ENCODE results near the gene CFAP43.
"Not testable (repeated sequence)": the region's sequence is repeated elsewhere in the genome, so short reads cannot be mapped to it uniquely, and the experiment has no call there.

CFAP43 gene

DNA sequence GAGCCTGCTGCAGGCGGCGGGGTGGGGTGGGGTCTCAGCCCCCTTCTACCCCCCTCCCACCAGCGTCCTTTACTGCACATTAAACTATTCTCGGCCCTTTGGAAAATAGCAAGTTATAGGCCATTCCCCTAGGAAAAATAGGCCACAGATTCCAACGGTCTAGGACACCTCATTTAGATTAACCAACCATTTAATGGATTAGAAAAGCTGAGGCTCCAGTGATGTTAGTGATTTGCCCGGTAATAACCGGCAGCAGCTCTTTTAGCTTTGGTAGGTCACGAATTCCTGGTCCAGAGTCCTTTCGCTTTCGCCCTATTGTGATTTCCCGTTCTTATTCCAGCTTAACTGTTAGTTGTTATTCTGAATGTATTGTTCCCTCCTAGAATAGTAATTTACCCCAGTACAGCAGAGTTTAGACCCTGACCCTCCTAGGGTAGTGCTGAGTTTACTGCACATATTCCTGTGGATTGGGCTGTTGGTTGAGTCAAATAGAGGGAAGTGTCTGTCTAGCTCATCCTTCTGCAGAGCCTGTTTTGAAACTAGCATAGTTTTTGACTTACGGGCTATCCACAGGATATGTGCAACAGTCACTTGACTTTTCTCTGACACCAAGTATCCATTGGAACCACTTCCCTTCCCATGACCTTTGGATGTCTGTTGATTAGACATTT, 23.3 kb upstream of the CFAP43 start:
- no peak for DNase-seq

DNA sequence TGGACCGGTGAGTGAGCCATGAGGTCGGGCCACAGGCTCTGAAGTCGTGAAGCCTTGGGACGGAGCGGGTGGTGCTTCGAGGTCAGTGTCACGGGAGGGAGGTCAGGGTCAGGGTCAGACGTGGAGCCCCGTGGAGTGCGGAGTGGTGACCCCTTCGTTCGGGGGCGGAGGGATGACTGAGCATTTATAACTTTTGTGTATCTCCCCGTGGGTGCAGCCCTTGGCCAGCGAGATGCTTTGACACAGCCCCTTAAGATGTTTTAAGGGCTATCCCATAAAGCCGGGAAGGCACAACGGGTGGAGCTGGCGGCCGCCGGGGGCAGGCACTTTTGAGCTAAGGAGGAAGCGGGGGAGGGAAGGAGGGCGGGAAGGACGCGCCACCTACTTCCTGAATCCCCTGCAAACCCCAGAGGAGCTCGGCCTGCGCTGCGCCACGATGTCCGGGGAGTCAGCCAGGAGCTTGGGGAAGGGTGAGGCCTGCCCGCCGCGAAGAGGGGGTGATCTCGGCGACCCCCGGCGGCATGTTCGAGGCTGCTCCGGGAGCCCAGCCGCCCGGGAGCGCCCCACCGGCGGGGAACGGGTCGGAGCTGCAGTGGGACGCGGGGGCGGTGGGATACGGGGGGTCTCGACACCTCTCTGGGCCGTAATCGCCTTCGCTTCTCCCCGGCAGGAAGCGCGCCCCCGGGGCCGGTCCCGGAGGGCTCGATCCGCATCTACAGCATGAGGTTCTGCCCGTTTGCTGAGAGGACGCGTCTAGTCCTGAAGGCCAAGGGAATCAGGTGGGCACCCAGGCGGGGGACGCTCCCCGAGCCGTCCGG, 22.5 kb upstream of the CFAP43 start, which contains the start of gene GSTO1:
GSTO1 (plus strand) TSS at position 400 of the 818 bp plus-strand sequence; CDS start at position 437, 37 bp downstream.
- DNase-seq, result no peak

GRCh38 chr10:104253606-104254410, 21.6 kb upstream of the CFAP43 start:
- DNase-seq, result no peak

DNA sequence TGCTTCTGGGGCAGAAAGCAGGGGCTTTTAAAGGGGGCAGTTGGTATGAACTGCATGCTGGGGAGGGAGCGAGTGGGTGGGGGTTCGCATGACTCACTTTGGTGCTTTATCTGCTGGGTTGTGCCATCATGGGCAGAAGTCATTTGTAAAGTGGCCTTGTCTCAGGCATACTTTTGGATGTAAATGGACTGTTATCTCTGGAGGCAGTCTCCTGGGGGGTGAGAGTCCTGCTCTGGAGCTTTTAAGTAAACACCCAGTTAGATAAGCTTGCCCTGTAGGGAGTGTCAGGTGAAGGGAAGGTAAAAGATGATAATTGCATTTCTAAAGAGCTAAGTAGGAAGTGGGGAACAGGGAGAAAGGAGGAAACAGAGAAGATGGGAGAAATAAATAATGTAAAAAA, 20.9 kb upstream of the CFAP43 start:
- no peak for DNase-seq

DNA sequence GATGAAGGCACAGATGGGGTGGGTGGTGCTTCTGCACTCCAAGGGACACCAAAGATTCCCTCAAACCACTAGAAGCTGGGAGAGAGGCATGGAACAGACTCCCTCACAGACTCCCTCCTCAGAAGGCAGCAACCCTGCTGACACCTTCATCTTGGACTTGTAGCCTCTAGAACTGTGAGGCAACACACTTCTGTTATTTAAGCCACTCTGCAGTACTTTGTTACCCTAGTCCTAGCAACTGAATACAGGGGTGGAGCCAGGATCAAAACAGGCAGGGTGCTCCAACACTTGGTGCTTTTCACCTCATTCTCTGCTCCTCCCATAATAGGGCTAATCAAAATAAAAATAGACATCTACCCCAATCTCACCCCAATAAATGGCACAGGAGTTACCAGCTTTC, 20.2 kb upstream of the CFAP43 start:
- no peak for DNase-seq

- no peak for DNase-seq
Observed at GRCh38 chr10:104251443-104251842, 19.3 kb upstream of the CFAP43 start.

- DNase-seq, result no peak
Observed at GRCh38 chr10:104250371-104250770, 18.2 kb upstream of the CFAP43 start.

GRCh38 chr10:104248931-104249330, 16.8 kb upstream of the CFAP43 start:
- not testable (repeated sequence) for DNase-seq

DNA sequence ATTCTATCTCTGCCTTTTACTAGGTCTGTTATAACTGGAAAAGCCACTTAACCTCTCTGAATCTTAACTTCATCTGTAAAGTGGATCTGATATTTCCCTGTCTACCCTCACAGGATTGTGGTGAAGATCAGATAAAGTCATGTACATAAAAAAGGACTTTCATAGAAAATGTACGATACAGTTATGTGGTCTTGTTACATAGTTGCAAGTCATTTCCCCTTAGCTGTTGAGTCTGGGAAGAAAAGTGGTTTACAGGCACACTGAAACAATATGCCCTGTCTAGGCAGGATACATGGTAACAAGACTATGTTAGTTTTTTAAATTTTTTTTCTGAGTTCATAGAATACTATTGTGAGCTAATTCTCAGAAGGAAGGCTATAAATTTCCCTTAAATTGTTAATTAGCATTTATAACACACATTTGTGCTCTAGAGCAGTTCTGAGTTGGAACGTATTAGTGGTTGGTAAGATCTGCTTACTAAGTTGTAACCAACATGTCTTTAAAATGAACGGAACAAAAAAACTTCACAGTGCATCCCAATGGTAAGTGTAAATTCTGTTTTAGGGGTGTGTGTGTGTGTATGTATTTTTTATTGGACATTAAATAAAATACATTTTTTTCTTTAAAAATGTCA, 15.5 kb upstream of the CFAP43 start:
- no peak for DNase-seq

GRCh38 chr10:104246976-104247375, 14.8 kb upstream of the CFAP43 start:
- DNase-seq, result no peak

DNA sequence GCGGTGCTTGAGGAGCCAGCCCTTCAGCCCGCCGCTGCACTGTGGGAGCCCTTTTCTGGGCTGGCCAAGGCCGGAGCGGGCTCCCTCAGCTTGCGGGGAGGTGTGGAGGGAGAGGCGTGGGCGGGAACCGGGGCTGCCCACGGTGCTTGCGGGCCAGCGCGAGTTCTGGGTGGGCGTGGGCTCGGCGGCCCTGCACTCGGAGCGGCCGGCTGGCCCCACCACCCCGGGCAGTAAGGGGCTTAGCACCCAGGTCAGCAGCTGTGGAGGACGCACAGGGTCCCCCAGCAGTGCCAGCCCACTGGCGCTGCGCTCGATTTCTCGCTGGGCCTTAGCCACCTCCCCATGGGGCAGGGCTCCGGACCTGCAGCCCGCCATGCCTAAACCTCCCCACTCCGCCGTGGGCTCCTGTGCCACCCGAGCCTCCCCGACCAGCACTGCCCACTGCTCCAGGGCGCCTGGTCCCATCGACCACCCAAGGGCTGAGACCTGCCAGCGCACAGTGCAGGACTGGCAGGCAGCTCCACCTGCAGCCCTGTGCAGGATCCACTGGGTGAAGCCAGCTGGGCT, 13.0 kb upstream of the CFAP43 start:
- no peak for DNase-seq

- DNase-seq, result no peak
Observed at GRCh38 chr10:104243512-104243911, 11.3 kb upstream of the CFAP43 start.

DNA sequence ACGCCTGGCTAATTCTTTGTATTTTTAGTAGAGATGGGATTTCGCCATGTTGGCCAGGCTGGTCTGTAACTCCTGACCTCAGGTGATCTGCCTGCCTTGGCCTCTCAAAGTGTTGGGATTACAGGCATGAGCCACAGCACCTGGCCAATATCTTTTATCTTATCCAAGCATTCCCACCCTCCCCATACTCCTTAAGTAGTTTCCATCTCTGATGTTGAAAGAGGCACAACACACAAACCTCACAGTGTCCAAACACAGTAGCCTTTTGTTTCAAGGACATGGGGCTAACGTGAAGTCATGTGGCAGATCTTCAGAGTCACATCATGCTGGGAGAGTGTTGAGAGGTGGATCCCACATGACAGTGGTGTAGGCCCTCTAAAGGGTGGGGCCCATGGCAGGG, 10.8 kb upstream of the CFAP43 start:
- not testable (repeated sequence) for DNase-seq

DNA sequence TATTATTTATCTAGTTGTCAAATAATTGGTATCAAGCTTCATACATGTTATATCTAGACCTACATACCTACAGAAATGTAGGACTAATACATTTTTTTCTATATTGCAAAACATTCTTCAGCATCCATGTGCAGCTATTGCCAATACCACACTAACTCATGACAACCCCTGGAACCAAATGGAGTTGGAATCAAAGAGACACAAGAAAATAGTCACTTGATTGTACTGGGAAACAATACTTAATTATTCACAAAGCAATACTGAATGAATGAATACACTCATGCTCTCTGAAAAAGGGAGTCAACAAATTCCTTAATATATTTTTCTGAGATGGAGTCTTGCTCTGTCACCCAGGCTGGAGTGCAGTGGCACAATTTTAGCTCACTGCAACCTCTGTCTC, 10.4 kb upstream of the CFAP43 start:
- no peak for DNase-seq

DNA sequence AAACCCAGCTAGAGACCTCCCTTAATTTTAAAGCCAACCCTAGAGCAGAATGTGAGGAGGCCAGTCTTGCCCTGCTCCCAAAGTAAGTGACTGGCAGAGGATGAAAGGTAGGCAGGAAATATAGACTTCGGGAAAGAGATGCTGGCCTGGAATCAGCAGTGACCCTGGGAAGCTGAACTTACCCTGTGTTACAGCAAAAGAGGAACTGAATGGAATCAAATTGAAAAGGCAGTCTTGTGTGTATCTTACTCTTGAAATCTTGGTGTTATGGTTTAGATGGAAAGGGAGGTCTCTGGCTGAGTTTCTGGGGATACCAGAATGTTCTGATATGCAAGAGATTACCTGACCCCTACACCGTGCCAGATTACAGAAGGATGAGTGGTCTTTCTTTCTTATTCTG, 7.9 kb upstream of the CFAP43 start:
- no peak for DNase-seq

DNA sequence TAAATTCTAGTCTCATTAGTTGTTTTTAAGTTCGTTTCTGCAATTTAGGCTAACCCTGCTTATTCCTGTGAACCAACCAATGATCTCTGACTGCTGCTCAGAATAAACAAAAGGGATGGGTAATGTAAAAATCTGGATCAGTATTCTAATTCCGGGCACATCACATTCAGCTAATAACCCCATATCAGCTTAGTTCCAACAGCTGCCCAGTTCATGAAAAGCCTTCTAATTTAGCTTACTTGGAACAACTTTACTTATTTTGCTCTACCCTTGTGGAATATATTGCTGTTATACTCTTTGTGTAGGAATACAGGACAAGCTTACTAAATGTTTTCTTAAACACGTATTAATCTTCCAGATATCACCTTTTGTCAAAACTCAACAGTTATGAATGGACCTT, 3.6 kb upstream of the CFAP43 start:
- no peak for DNase-seq

- no peak for DNase-seq
Observed at GRCh38 chr10:104234934-104235333, 2.8 kb upstream of the CFAP43 start.

DNA sequence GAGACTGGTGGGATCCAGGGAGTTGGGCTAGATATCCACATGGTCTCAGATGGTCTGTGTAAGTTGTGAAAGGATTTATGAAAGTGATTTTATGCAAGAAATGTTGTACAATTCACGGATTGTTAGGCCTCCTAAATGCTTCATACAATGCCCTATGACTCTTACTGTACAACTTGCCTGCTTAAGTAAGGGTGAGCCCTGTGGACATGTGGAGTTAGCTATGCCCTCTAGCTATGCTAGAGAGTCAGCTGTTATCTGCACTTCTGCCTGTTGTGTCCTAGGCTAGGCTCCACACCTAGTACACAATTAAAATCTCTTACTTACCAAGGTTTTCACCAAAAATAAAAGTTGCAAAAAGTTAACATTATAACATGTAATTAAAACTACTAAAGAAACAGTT, 1.7 kb upstream of the CFAP43 start:
- DNase-seq, result no peak

GRCh38 chr10:104232613-104233102, 494 bp upstream of the CFAP43 start:
- DNase-seq, result no peak

- no peak for DNase-seq
Observed at GRCh38 chr10:104230490-104230889, 1.7 kb downstream of the CFAP43 start.

GRCh38 chr10:104223304-104223703, 8.9 kb downstream of the CFAP43 start:
- DNase-seq, result no peak

DNA sequence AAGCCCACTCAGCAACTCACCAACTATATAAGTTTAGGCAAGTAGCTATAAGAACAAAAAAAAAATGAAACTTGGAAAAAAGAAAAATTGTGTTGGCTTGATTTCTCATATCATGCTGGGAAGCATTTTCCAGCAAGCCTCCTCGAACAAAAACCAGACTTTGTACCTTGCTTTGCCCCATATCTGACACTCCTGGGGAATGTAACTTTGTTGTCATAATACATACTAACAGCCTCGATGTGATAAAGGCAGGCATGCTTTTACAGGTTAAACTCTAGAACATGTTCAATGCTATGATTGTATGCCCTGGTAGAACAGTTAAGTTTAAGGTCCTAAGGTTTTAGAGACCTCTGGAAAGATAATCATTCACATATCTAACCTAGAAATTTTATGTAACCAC, 11.6 kb downstream of the CFAP43 start:
- DNase-seq, result no peak

DNA sequence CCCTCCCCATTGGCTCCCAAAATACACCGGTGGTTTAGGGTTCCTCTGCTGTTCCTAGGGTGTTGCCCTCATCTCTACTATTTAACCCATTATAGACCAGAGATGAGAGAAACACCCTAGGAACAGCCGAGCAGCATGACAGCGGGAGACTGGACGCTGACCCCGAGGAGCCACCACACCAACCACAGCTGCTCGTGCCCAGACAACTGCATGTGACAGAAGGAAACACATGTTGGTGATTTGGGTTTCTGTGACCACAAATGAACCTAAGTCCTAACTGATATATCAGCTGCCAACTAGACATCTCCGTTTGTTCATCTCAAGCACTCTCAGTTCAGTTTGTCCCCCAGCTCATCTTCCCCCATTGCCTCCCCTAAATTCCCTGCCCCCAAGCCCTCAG, 13.4 kb downstream of the CFAP43 start:
- DNase-seq, result no peak

Data from NCI-H1105 (cell line).